Pancreas (tissue), 10 donors: Measurements from ENCODE around the gene LGALS14. TPM values are rescaled to one million over a fixed set of nuclear protein-coding genes. Genes with fewer than 3 reads are reported as not detected.

Experiments used
- ATAC-seq, 4 donors: fragments of 200-7000 bp; cut with Tn5 transposase; one replicate each; pipeline versions ENCODE4 v1.8.0 to v1.9.1; 2020; ENCODE audit warnings: mild to moderate bottlenecking in 4 of 4, moderate library complexity in 4 of 4
- DNase-seq, 6 donors: peaks; one replicate each; pipeline ENCODE4 v3.0.0-alpha.2; 2020
- FAIRE-seq: peaks from 2 replicates; lab custom pipeline; 2012; peaks lifted over from hg19 to GRCh38; lab: Jason Lieb, UNC
- H3K27ac ChIP-seq, 4 donors: fragments of 200-600 bp; sonication (generic); 1 replicate in 3 of 4; 2 replicates in 1 of 4; pipeline versions ENCODE4 v1.5.0 to v1.8.0; 2020
- H3K27me3 ChIP-seq, 4 donors: fragments of 200-600 bp; one replicate each; pipeline ENCODE4 v1.8.0; 2021
- H3K36me3 ChIP-seq, 3 donors: fragments of 200-600 bp; sonication (generic) in 1 of 3; one replicate each; pipeline versions ENCODE4 v1.5.0 to v1.8.0; 2020 to 2021
- H3K4me1 ChIP-seq, 3 donors: fragments of 200-600 bp; one replicate each; pipeline ENCODE4 v1.8.0; 2021
- H3K4me3 ChIP-seq, 4 donors: fragments of 200-600 bp; sonication (generic) in 2 of 4; one replicate each; pipeline versions ENCODE4 v1.5.0 to v1.8.0; 2020 to 2021
- H3K9me3 ChIP-seq, 4 donors: fragments of 200-600 bp; one replicate each; pipeline ENCODE4 v1.8.0; 2021
- WGBS, 2 donors: extraction: QIAGEN DNeasy Blood & Tissue Kit; methylation state at CpG; one replicate each; pipeline ENCODE4 v1.1.7; 2013; 5-methylcytosine and 5-hydroxymethylcytosine counted together
- intact Hi-C, 3 donors: fragments of 100-400 bp; cut with DNase I; formaldehyde crosslinking; loops; one replicate each; pipeline versions ENCODE4 v1.11.1 to v1.14.2; 2022
- polyA plus RNA-seq, 2 donors: library from polyadenylated mRNA; stranded (reverse); fragments of 200-250 nt; gene quantifications; one replicate each; pipeline ENCODE4 v1.2.3, GENCODE V29; 2013
- total RNA-seq, 6 donors: library from RNA; stranded (reverse); fragmentation: NEBNext Ultra II Directional in 4 of 6; extraction: Animal tissue kit (Norgen Biotek cat#: 25700) in 4 of 6; gene quantifications; one replicate each; pipeline versions ENCODE4 v1.2.1 to v1.2.4, GENCODE V29; 2021 to 2023
- TF ChIP-seq, protein P1 (sequence below), 4 donors: fragments of 200-600 bp; sonication (generic) in 3 of 4; IDR thresholded peaks; one replicate each; pipeline versions ENCODE4 v1.5.0 to v1.8.0; 2021; ENCODE audit warnings: antibody characterized with exemption in 4 of 4
- donor health status: healthy with polysubstance abuse.
- donor health status: DM: no; HTN: no; CAD: no; lungs with moderate emphysema.
- donor health status: DM: no; HTN: no; CAD: no.
- donor health status: control.
- donor health status: control.
- donor health status: Bipolar disorder and iron deficiency.
- donor health status: DM: yes; HTN: yes; CAD: no.
- donor health status: DM: no; HTN: no; CAD: no.
- donor health status: DM: no; HTN: no; CAD: no.
- donor health status: DM: yes; HTN: yes; CAD: no.

LGALS14 gene
- total and polyA plus RNA-seq, 8 donors: not detected

DNA sequence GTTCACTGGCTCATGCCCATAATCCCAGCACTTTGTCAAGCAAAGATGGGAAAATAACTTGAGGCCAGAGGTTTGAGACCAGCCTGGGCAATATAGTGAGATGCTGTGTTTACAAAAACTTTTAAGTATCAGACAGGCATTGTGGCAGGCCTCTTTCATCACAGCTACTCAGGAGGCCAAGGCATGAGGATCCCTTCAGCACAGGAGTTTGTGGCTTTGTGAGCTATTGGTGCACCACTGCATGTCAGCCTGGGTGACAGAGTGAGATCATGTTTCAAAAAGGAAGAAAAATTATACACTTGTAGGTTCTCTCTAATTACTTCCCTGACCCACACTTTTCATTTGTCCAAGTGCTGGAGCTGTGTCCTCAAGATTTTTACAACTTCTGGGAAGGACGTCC lies 11.5 kb upstream of the LGALS14 start:
- no peaks in the 10 kb centered on the region for H3K36me3 ChIP-seq
- TF ChIP-seq, protein P1, sequence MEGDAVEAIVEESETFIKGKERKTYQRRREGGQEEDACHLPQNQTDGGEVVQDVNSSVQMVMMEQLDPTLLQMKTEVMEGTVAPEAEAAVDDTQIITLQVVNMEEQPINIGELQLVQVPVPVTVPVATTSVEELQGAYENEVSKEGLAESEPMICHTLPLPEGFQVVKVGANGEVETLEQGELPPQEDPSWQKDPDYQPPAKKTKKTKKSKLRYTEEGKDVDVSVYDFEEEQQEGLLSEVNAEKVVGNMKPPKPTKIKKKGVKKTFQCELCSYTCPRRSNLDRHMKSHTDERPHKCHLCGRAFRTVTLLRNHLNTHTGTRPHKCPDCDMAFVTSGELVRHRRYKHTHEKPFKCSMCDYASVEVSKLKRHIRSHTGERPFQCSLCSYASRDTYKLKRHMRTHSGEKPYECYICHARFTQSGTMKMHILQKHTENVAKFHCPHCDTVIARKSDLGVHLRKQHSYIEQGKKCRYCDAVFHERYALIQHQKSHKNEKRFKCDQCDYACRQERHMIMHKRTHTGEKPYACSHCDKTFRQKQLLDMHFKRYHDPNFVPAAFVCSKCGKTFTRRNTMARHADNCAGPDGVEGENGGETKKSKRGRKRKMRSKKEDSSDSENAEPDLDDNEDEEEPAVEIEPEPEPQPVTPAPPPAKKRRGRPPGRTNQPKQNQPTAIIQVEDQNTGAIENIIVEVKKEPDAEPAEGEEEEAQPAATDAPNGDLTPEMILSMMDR (IDR thresholded peaks at IDR 0.05): no peak
- no peak for FAIRE-seq

DNA sequence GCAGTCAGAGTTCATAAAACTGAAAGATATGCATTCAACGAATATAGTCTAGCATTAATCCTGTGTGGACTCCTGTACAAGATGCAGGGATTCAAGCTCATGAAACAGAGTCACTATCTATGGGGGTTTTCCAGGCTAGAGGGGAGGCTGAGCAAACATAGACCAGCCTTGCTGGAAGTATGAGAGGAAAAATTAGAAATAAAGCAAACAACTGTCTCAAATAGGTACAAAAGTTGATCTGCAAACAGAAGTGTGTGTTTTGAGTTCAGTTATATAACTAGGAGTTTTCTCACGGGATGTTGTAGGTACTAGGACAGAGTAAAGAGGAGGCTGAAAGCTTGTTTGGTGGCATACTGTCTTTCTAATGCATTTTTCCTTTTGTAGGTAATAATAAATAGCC lies 8.5 kb upstream of the LGALS14 start:
- no peak for ATAC-seq
- no peak overlapping the region for H3K4me3 ChIP-seq
- H3K9me3 ChIP-seq: no peaks in the 10 kb centered on the region
- TF ChIP-seq, protein P1 (IDR thresholded peaks at IDR 0.05): no peak
- H3K36me3 ChIP-seq: no peaks in the 10 kb centered on the region
- no peak overlapping the region for H3K27ac ChIP-seq
- intact Hi-C loops: no loop called here
- H3K27me3 ChIP-seq: no peaks in the 10 kb centered on the region
- no peak for DNase-seq
- 31 to 36% methylated on average over 2 of the region's 2 CpGs for WGBS, 2 donors
- H3K4me1 ChIP-seq: no peaks in the 10 kb centered on the region
- no peak for FAIRE-seq

More for the DNA sequence above, 11.5 kb upstream of the LGALS14 start:
- Histone ChIP-seq H3K27me3 (no peaks in the 10 kb centered on the region), H3K4me3 (no peak overlapping the region), H3K9me3 (no peaks in the 10 kb centered on the region), H3K4me1 (no peaks in the 10 kb centered on the region), H3K27ac (no peak overlapping the region)
- intact Hi-C loops: no loop called here
- DNase-seq: no peak
- ATAC-seq: no peak
- 75 to 81% methylated on average over 1 of the region's 1 CpG for WGBS, 2 donors

DNA sequence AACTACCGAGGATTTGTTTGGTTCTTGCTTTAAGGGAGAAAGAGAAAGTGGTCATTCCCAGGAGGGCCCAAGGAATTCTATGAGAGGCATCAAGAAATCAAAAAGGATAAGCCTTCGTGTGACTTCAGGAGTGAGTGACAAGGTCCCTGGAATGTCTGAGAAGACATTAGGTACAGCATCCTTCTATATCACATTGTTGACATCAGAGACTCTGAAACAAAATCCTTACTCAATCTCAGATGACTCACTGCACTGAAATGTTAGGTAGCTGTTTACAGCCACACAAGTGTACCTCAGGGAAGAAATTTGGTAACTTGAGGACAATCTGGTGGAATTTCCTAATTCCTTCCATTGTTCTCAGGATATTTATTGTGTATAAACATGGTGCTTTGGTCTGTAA lies 7.9 kb upstream of the LGALS14 start:
- intact Hi-C loops: no loop called here
- H3K27ac ChIP-seq: no peak overlapping the region
- WGBS, 2 donors: 54 to 60% methylated on average over 2 of the region's 2 CpGs
- no peak for ATAC-seq
- no peaks in the 10 kb centered on the region for H3K36me3 ChIP-seq
- no peaks in the 10 kb centered on the region for H3K4me1 ChIP-seq
- DNase-seq: no peak
- TF ChIP-seq, protein P1 (IDR thresholded peaks at IDR 0.05): no peak
- H3K4me3 ChIP-seq: no peak overlapping the region
- FAIRE-seq: no peak
- H3K9me3 ChIP-seq: no peaks in the 10 kb centered on the region
- no peaks in the 10 kb centered on the region for H3K27me3 ChIP-seq

DNA sequence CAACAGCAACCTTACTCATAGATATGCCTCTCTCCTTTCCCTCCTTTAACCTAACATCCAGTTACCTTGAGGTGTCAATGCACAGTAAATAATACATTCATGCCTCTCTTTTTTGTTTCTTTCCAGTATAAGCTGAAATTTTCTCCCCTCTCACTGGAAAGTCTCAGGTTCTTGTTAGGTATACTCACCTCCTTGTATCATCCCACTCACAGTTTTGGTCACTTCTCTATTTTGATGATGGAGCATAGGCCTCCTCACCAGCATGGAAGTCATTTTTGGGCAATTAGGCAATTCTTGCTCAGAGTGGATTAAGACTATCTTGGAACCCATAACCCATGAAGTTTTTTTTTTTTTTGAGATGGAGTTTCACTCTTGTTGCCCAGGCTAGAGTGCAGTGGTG lies 5.7 kb upstream of the LGALS14 start:
- H3K27ac ChIP-seq: no peak overlapping the region
- no peaks in the 10 kb centered on the region for H3K36me3 ChIP-seq
- FAIRE-seq (no peak), ATAC-seq (no peak), DNase-seq (no peak)
- TF ChIP-seq, protein P1 (IDR thresholded peaks at IDR 0.05): no peak
- no peaks in the 10 kb centered on the region for H3K4me1 ChIP-seq
- intact Hi-C loops: no loop called here
- no peaks in the 10 kb centered on the region for H3K9me3 ChIP-seq
- no peaks in the 10 kb centered on the region for H3K27me3 ChIP-seq
- no peak overlapping the region for H3K4me3 ChIP-seq

DNA sequence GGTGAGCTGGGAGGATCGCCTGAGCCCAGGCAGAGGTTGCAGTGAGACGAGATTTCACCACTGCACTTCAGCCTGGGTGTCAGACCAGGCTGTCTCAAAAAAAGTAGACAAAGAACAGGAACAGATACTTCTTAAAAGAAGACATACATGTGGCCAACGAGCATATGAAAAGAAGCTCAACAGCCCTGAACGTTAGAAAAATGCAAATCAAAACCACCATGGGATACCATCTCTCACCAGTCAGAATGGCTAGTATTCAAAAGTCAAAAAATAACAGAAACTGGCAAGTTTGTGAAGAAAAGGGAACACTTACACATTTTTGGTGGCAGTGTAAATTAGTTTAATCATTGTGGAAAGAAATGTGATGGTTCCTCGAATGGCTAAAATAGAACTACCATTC lies 3.0 kb upstream of the LGALS14 start:
- Histone ChIP-seq H3K27ac (no peak overlapping the region), H3K4me1 (no peaks in the 10 kb centered on the region), H3K9me3 (no peaks in the 10 kb centered on the region), H3K4me3 (no peak overlapping the region), H3K27me3 (no peaks in the 10 kb centered on the region), H3K36me3 (no peaks in the 10 kb centered on the region)
- 64 to 82% methylated on average over 5 of the region's 5 CpGs for WGBS, 2 donors
- intact Hi-C loops: no loop called here
- no peak for DNase-seq
- TF ChIP-seq, protein P1 (IDR thresholded peaks at IDR 0.05): no peak
- FAIRE-seq: no peak
- no peak for ATAC-seq
